Osteoblast (primary cell): ENCODE data around the gene ELMO2. TPM values are rescaled to one million over a fixed set of nuclear protein-coding genes. Genes with fewer than 3 reads are reported as not detected.
A peak's percentile ranks its signal among the peaks of the same experiment; 100 is the strongest.

Experiments used
- DNase-seq: peaks from one replicate; pipeline ENCODE4 v3.0.0; 2011; ENCODE audit warnings: low spot score, mixed read lengths; ENCODE audit not compliant: insufficient read length; ENCODE audit errors: missing footprints
- H2AFZ ChIP-seq: 2 replicates; pipeline ENCODE4 v1.6.0; 2011; ENCODE audit warnings: mild to moderate bottlenecking, low read length
- H3K27ac ChIP-seq: 2 replicates; pipeline ENCODE4 v1.5.1; 2011; ENCODE audit warnings: mild to moderate bottlenecking, low read depth, low read length, moderate library complexity
- H3K27me3 ChIP-seq: 2 replicates; pipeline ENCODE4 v1.6.0; 2012; ENCODE audit warnings: mild to moderate bottlenecking, control low read depth, inconsistent platforms, low read length, moderate library complexity; ENCODE audit not compliant: insufficient read depth
- H3K36me3 ChIP-seq: 2 replicates; pipeline ENCODE4 v1.5.1; 2011; ENCODE audit warnings: mild to moderate bottlenecking, low read length, control low read depth, moderate library complexity; ENCODE audit not compliant: insufficient read depth
- H3K4me1 ChIP-seq: 2 replicates; pipeline ENCODE4 v1.5.1; 2011; ENCODE audit warnings: mild to moderate bottlenecking, low read length, control low read depth, moderate library complexity; ENCODE audit not compliant: insufficient read depth
- H3K4me2 ChIP-seq: 2 replicates; pipeline ENCODE4 v1.6.0; 2011; ENCODE audit warnings: mild to moderate bottlenecking, low read length; ENCODE audit not compliant: insufficient read depth
- H3K4me3 ChIP-seq: fragments of 200-600 bp; sonication (generic); 3 replicates; pipeline ENCODE4 v1.5.1; 2012; ENCODE audit warnings: mild to moderate bottlenecking, low read length, inconsistent platforms; ENCODE audit not compliant: insufficient read depth
- H3K79me2 ChIP-seq: 2 replicates; pipeline ENCODE4 v1.6.0; 2012; ENCODE audit warnings: mild to moderate bottlenecking, low read length, control low read depth, inconsistent platforms; ENCODE audit not compliant: insufficient read depth
- H3K9me3 ChIP-seq: 2 replicates; pipeline ENCODE4 v1.5.1; 2011; ENCODE audit warnings: low read depth, low read length, control low read depth
- H4K20me1 ChIP-seq: 2 replicates; pipeline ENCODE4 v1.6.0; 2012; ENCODE audit warnings: mild to moderate bottlenecking, low read length, control low read depth; ENCODE audit not compliant: insufficient read depth
- CTCF ChIP-seq: IDR thresholded peaks from 2 replicates; pipeline ENCODE4 v1.5.1; 2011; ENCODE audit warnings: mild to moderate bottlenecking, low read depth, low read length, moderate library complexity; ENCODE audit errors: extremely low read depth
- total RNA-seq: library from RNA; depleted of rRNA; stranded (reverse); fragments of >200 nt; gene quantifications from 2 replicates; pipeline ENCODE4 v1.2.3, GENCODE V29; 2012

ELMO2 gene
- total RNA-seq, 1 donor, result 46.7 TPM

GRCh38 chr20:46356195-46357029 is 50.0 kb downstream of the ELMO2 start:
- TF ChIP-seq CTCF, result no peak
- H3K27ac ChIP-seq, result no peak overlapping the region

GRCh38 chr20:46355778-46356177 is 50.6 kb downstream of the ELMO2 start:
- H3K4me3 ChIP-seq, result no peak overlapping the region
- H3K4me1 ChIP-seq, result peaks cover 10% of the 10 kb centered on the region
- peak; percentile 68 for DNase-seq

More at GRCh38 chr20:46356195-46357029, 50.0 kb downstream of the ELMO2 start:
- DNase-seq, result peak; percentile 55
- peaks cover 20% of the 10 kb centered on the region for H3K36me3 ChIP-seq
- no peak overlapping the region for H3K4me2 ChIP-seq
- no peaks in the 10 kb centered on the region for H3K9me3 ChIP-seq
- peaks cover 32% of the 10 kb centered on the region for H3K79me2 ChIP-seq
- H4K20me1 ChIP-seq, result peaks cover 29% of the 10 kb centered on the region
- no peak overlapping the region for H3K4me3 ChIP-seq
- H3K27me3 ChIP-seq, result no peaks in the 10 kb centered on the region
- H2AFZ ChIP-seq, result no peak overlapping the region
- peaks cover 4% of the 10 kb centered on the region for H3K4me1 ChIP-seq

GRCh38 chr20:46354920-46355654 is 51.3 kb downstream of the ELMO2 start:
- TF ChIP-seq CTCF, result no peak
- H3K4me2 ChIP-seq, result no peak overlapping the region
- H4K20me1 ChIP-seq, result peaks cover 24% of the 10 kb centered on the region

More at GRCh38 chr20:46355778-46356177, 50.6 kb downstream of the ELMO2 start:
- no peaks in the 10 kb centered on the region for H3K27me3 ChIP-seq
- H3K79me2 ChIP-seq, result peaks cover 26% of the 10 kb centered on the region
- H3K9me3 ChIP-seq, result no peaks in the 10 kb centered on the region
- peaks cover 24% of the 10 kb centered on the region for H3K36me3 ChIP-seq
- H3K27ac ChIP-seq, result no peak overlapping the region
- no peak overlapping the region for H3K4me2 ChIP-seq
- no peak for TF ChIP-seq CTCF
- H2AFZ ChIP-seq, result no peak overlapping the region
- peaks cover 24% of the 10 kb centered on the region for H4K20me1 ChIP-seq

GRCh38 chr20:46354207-46354555 is 52.2 kb downstream of the ELMO2 start:
- no peak overlapping the region for H2AFZ ChIP-seq
- H3K79me2 ChIP-seq, result peaks cover 14% of the 10 kb centered on the region
- H3K36me3 ChIP-seq, result peaks cover 34% of the 10 kb centered on the region
- H3K9me3 ChIP-seq, result no peaks in the 10 kb centered on the region
- no peak for TF ChIP-seq CTCF
- peaks cover 19% of the 10 kb centered on the region for H3K4me1 ChIP-seq
- peak; percentile 55 for DNase-seq
- no peak overlapping the region for H3K4me3 ChIP-seq
- peaks cover 19% of the 10 kb centered on the region for H4K20me1 ChIP-seq
- H3K27ac ChIP-seq, result no peak overlapping the region
- no peak overlapping the region for H3K4me2 ChIP-seq
- H3K27me3 ChIP-seq, result no peaks in the 10 kb centered on the region

More at GRCh38 chr20:46354920-46355654, 51.3 kb downstream of the ELMO2 start:
- Histone ChIP-seq H3K79me2 (peaks cover 23% of the 10 kb centered on the region), H3K4me3 (no peak overlapping the region), H3K36me3 (peaks cover 25% of the 10 kb centered on the region), H3K4me1 (peaks cover 17% of the 10 kb centered on the region), H3K9me3 (no peaks in the 10 kb centered on the region), H2AFZ (no peak overlapping the region), H3K27ac (no peak overlapping the region), H3K27me3 (no peaks in the 10 kb centered on the region)
- DNase-seq, result peak; percentile 82
